ENCODE results near the gene LIN52. TPM values are rescaled to one million over a fixed set of nuclear protein-coding genes. Genes with fewer than 3 reads are reported as not detected.

The LIN52 gene
- total RNA-seq, 1 donor from 2014 or later: 7.3 TPM

DNA sequence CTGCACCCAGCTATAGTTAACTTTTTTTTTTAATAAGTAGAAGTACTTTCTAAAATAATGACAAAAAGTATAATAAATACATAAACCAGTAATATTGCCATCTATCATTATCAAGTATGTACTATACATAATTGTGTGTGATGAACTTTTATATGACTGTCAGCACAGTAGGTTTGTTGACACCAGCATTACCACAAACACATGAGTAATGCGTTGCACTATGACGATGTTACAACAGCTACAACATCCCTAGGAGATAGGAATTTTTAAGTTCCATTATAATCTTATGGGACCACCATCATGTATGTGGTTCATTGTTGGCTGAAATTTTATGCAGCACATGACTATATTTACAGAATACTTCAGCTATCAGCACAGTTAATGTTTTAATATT is 91.6 kb downstream of the LIN52 start:
- no peak for DNase-seq (ENCODE audit: low spot score)
- Mint-ChIP-seq H3K4me3 (ENCODE audit: unreplicated experiment) (no peak overlapping the region), H3K27ac (ENCODE audit: unreplicated experiment) (no peak overlapping the region), H3K4me1 (ENCODE audit: unreplicated experiment) (no peaks in the 10 kb centered on the region), H3K36me3 (ENCODE audit: low read depth, unreplicated experiment) (no peaks in the 10 kb centered on the region), H3K27me3 (ENCODE audit: unreplicated experiment) (no peaks in the 10 kb centered on the region), H3K9me3 (ENCODE audit: unreplicated experiment) (no peaks in the 10 kb centered on the region)
- no peak for TF ChIP-seq CTCF (IDR thresholded peaks at IDR 0.05; ENCODE audit: unreplicated experiment)

DNA sequence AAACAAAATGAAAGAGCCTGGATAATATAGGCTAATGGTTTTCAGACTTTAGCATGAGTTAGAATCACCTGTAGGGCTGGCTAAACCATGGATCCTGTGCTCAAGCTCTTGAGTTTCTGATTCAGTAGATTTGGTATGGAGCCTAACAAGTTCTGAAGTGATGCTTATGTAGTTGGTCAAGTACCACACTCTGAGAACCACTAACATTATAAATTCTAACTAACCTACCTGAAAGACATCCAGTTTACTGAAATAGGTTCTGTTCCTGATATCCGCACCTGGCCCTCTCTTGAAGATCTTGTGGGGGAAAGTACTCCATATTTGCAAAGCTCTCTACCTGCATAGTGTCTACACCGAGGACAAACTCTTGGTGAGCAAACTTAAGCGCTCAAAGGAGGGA is 95.1 kb downstream of the LIN52 start:
- no peak overlapping the region for H3K27ac Mint-ChIP-seq (ENCODE audit: unreplicated experiment)
- H3K27me3 Mint-ChIP-seq (ENCODE audit: unreplicated experiment): no peaks in the 10 kb centered on the region
- H3K4me1 Mint-ChIP-seq (ENCODE audit: unreplicated experiment): no peaks in the 10 kb centered on the region
- no peak overlapping the region for H3K4me3 Mint-ChIP-seq (ENCODE audit: unreplicated experiment)
- H3K9me3 Mint-ChIP-seq (ENCODE audit: unreplicated experiment): no peaks in the 10 kb centered on the region
- no peak for DNase-seq (ENCODE audit: low spot score)
- H3K36me3 Mint-ChIP-seq (ENCODE audit: low read depth, unreplicated experiment): no peaks in the 10 kb centered on the region
- no peak for TF ChIP-seq CTCF (IDR thresholded peaks at IDR 0.05; ENCODE audit: unreplicated experiment)

GRCh38 chr14:74190927-74191575 is 106.3 kb downstream of the LIN52 start:
- H3K27ac Mint-ChIP-seq (ENCODE audit: unreplicated experiment): no peak overlapping the region
- H3K4me1 Mint-ChIP-seq (ENCODE audit: unreplicated experiment): no peaks in the 10 kb centered on the region
- TF ChIP-seq CTCF (IDR thresholded peaks at IDR 0.05; ENCODE audit: unreplicated experiment): no peak

DNA sequence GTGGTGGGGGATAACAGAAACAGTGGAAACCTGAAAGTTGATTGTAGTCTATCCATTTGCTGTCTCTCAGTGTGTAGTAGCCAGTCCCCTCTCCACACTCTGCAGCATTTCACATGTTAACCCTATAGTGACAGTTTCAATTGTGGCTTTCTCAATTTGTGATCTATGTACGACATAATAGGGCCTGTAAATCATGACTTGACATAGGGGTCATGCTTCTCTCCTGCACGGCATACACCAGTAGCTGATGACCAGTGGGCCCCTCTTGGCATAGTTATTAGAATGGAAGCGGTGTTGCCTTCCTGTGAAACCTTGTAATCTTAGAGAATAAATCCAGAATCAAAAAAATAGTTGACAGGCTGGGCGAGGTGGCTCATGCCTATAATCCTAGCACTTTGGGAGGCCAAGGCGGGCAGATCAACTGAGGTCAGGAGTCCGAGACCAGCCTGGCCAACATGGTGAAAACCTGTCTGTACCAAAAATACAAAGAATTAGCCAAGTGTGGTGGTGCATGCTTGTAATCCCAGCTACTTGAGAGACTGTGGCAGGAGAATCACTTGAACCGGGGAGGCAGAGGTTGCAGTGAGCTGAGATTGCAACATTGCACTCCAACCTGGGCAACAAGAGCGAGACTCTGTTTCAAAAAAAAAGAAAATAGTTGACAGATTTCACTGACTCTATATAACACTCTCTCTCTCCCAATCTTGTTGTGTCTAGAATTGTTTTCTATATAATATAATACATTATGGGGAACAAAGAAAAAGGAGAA is 109.9 kb downstream of the LIN52 start:
- DNase-seq (ENCODE audit: low spot score): no peak
- no peak overlapping the region for H3K27ac Mint-ChIP-seq (ENCODE audit: unreplicated experiment)
- H3K27me3 Mint-ChIP-seq (ENCODE audit: unreplicated experiment): no peaks in the 10 kb centered on the region
- H3K9me3 Mint-ChIP-seq (ENCODE audit: unreplicated experiment): no peaks in the 10 kb centered on the region
- no peak overlapping the region for H3K4me3 Mint-ChIP-seq (ENCODE audit: unreplicated experiment)
- no peak for TF ChIP-seq CTCF (IDR thresholded peaks at IDR 0.05; ENCODE audit: unreplicated experiment)
- no peaks in the 10 kb centered on the region for H3K36me3 Mint-ChIP-seq (ENCODE audit: low read depth, unreplicated experiment)
- H3K4me1 Mint-ChIP-seq (ENCODE audit: unreplicated experiment): peaks cover 10% of the 10 kb centered on the region

More at GRCh38 chr14:74190927-74191575, 106.3 kb downstream of the LIN52 start:
- DNase-seq (ENCODE audit: low spot score): no peak
- no peaks in the 10 kb centered on the region for H3K27me3 Mint-ChIP-seq (ENCODE audit: unreplicated experiment)
- H3K36me3 Mint-ChIP-seq (ENCODE audit: low read depth, unreplicated experiment): no peaks in the 10 kb centered on the region
- H3K4me3 Mint-ChIP-seq (ENCODE audit: unreplicated experiment): no peak overlapping the region
- H3K9me3 Mint-ChIP-seq (ENCODE audit: unreplicated experiment): no peaks in the 10 kb centered on the region

GRCh38 chr14:74195623-74196022 is 110.9 kb downstream of the LIN52 start:
- no peak for DNase-seq (ENCODE audit: low spot score)
- Mint-ChIP-seq H3K4me1 (ENCODE audit: unreplicated experiment) (peaks cover 10% of the 10 kb centered on the region), H3K27me3 (ENCODE audit: unreplicated experiment) (no peaks in the 10 kb centered on the region), H3K9me3 (ENCODE audit: unreplicated experiment) (no peaks in the 10 kb centered on the region), H3K27ac (ENCODE audit: unreplicated experiment) (no peak overlapping the region), H3K4me3 (ENCODE audit: unreplicated experiment) (no peak overlapping the region), H3K36me3 (ENCODE audit: low read depth, unreplicated experiment) (no peaks in the 10 kb centered on the region)
- no peak for TF ChIP-seq CTCF (IDR thresholded peaks at IDR 0.05; ENCODE audit: unreplicated experiment)

Measured in endothelial cell (in vitro differentiated cells).